HG03064 (cell line): ENCODE measurements around the gene SLC50A1.
A peak's percentile ranks its signal among the peaks of the same experiment; 100 is the strongest.

ENCODE experiments used
- ATAC-seq: cut with Tn5 transposase; IDR thresholded peaks from one replicate; pipeline ENCODE4 v1.9.1; 2021; ENCODE audit warnings: low read depth; ENCODE audit not compliant: unreplicated experiment

SLC50A1 gene

GRCh38 chr1:155135415-155136028 lies at the start of gene SLC50A1:
TSS of gene SLC50A1 (plus strand) at chr1:155135852. CDS start at chr1:155135912, 60 bp downstream.
- ATAC-seq: peak; percentile 50

- no peak for ATAC-seq
Observed at GRCh38 chr1:155086128-155086741, 49.4 kb upstream of the SLC50A1 start.

- ATAC-seq: no peak
Observed at GRCh38 chr1:155086856-155087535, 48.7 kb upstream of the SLC50A1 start.

GRCh38 chr1:155091071-155092051 lies 44.3 kb upstream of the SLC50A1 start:
- no peak for ATAC-seq

GRCh38 chr1:155092131-155092530 lies 43.5 kb upstream of the SLC50A1 start:
- ATAC-seq: no peak

GRCh38 chr1:155092641-155093040 lies 43.0 kb upstream of the SLC50A1 start:
- no peak for ATAC-seq

GRCh38 chr1:155093911-155094621 lies 41.6 kb upstream of the SLC50A1 start:
- no peak for ATAC-seq

GRCh38 chr1:155094622-155094948 lies 41.1 kb upstream of the SLC50A1 start:
- ATAC-seq: no peak

- no peak for ATAC-seq
Observed at GRCh38 chr1:155099331-155099730, 36.3 kb upstream of the SLC50A1 start.

GRCh38 chr1:155103325-155103724 lies 32.3 kb upstream of the SLC50A1 start:
- no peak for ATAC-seq

- no peak for ATAC-seq
Observed at GRCh38 chr1:155104605-155105534, 30.8 kb upstream of the SLC50A1 start.

GRCh38 chr1:155105604-155106011 lies 30.0 kb upstream of the SLC50A1 start:
- ATAC-seq: no peak

- no peak for ATAC-seq
Observed at GRCh38 chr1:155106862-155107261, 28.8 kb upstream of the SLC50A1 start.

GRCh38 chr1:155107309-155108264 lies 28.1 kb upstream of the SLC50A1 start:
- no peak for ATAC-seq

GRCh38 chr1:155108296-155108695 lies 27.4 kb upstream of the SLC50A1 start:
- ATAC-seq: no peak

GRCh38 chr1:155110381-155110780 lies 25.3 kb upstream of the SLC50A1 start:
- ATAC-seq: no peak

GRCh38 chr1:155110826-155111225 lies 24.8 kb upstream of the SLC50A1 start:
- no peak for ATAC-seq

- ATAC-seq: no peak
Observed at GRCh38 chr1:155113450-155113980, 22.1 kb upstream of the SLC50A1 start.
